Subcutaneous adipose tissue (tissue), 4 donors: ENCODE measurements around the gene EPN3. TPM values are rescaled to one million over a fixed set of nuclear protein-coding genes. Genes with fewer than 3 reads are reported as not detected.

Source experiments
- total RNA-seq, 4 donors: library from RNA; depleted of rRNA; stranded (reverse); fragments of >200 nt; gene quantifications; one replicate each; pipeline ENCODE4 v1.1.0, GENCODE V29; 2016
- TF ChIP-seq, protein P1 (sequence below): fragments of 450-650 bp; IDR thresholded peaks from one replicate; pipeline ENCODE4 v1.5.1; 2016; ENCODE audit warnings: low read depth, mild to moderate bottlenecking, control low read depth, antibody characterized with exemption, moderate library complexity

The EPN3 gene
- total RNA-seq, 4 donors from 2014 or later = not detected

- TF ChIP-seq, protein P1, sequence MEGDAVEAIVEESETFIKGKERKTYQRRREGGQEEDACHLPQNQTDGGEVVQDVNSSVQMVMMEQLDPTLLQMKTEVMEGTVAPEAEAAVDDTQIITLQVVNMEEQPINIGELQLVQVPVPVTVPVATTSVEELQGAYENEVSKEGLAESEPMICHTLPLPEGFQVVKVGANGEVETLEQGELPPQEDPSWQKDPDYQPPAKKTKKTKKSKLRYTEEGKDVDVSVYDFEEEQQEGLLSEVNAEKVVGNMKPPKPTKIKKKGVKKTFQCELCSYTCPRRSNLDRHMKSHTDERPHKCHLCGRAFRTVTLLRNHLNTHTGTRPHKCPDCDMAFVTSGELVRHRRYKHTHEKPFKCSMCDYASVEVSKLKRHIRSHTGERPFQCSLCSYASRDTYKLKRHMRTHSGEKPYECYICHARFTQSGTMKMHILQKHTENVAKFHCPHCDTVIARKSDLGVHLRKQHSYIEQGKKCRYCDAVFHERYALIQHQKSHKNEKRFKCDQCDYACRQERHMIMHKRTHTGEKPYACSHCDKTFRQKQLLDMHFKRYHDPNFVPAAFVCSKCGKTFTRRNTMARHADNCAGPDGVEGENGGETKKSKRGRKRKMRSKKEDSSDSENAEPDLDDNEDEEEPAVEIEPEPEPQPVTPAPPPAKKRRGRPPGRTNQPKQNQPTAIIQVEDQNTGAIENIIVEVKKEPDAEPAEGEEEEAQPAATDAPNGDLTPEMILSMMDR = no peak
Measured at GRCh38 chr17:50564916-50565315, 32.4 kb downstream of the EPN3 start.

DNA sequence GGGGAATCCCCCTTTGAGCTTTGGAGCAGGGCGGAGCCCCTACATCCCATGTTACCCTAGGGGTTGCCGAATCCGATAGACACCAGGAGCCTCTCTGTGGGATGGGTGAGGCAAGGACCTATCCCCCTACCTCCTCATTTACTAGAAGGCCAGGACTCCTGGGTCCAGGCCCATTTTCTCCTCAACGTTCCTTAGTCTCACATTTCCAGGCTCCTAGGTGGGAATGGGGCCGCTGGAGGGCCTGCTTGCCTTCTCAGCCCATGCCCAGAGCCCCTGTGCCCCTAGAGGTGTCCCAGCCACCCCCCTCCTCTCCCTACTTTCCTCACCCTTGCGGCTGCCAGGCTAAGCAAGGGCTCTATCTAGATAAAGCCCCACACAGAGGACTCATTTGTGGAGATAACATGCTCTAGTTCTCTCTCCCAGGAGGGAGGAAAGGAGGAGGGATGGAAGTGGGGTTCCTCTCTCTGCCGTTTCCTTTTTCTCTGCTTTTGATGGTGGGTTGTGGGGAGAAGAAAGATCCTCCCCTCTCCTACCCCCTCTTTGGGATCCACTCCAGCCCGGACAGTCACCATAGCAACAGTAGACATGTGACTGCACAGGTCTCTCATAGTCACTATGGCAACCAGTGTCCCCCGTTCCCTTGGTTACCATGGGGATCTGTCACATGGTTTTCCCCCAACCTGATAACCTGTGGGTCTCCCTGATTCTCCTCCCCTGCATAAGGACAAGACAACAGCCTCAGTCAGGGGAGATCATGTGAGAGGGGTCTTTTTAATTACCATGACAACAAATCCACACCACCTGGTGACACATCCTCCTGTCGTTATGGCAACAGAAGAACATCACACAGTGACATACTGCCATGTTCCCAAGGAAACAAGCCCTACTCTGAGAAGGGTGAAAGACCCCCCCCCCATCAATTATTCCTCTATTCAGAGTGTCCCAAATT is 33.1 kb downstream of the EPN3 start:
- TF ChIP-seq, protein P1 = no peak

GRCh38 chr17:50566886-50567285 is 34.4 kb downstream of the EPN3 start:
- TF ChIP-seq, protein P1 = no peak

DNA sequence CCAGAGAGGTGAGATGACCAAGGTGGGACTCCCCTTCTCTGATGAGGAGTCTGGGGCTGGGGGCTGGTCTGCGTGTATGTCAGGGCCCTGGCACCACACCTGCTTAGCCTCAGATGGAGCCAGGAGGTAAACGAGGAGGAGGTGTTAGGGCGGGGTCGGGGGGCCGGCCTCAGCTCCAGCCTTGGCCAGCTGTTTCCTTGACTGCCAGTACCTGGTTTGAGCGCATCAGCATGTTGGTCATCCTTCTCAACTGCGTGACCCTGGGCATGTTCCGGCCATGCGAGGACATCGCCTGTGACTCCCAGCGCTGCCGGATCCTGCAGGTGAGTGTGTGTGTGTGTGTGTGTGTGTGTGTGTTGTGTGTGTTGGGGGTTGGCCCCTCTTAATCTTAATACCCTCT is 36.1 kb downstream of the EPN3 start:
- TF ChIP-seq, protein P1 = no peak

- TF ChIP-seq, protein P1 = no peak
Measured at GRCh38 chr17:50569592-50569991, 37.1 kb downstream of the EPN3 start.

GRCh38 chr17:50570032-50570431 is 37.5 kb downstream of the EPN3 start:
- TF ChIP-seq, protein P1 = no peak

- TF ChIP-seq, protein P1 = no peak
Measured at GRCh38 chr17:50570528-50570927, 38.0 kb downstream of the EPN3 start.
